Measurements from ENCODE around the gene STK38L. TPM values are rescaled to one million over a fixed set of nuclear protein-coding genes. Genes with fewer than 3 reads are reported as not detected.
A peak's percentile ranks its signal among the peaks of the same experiment; 100 is the strongest.
"Not testable (repeated sequence)": the region's sequence is repeated elsewhere in the genome, so short reads cannot be mapped to it uniquely, and the experiment has no call there.

The STK38L gene
- total RNA-seq, 4 donors from 2014 or later = 26.9 to 69.3 (median 49.9) TPM

DNA sequence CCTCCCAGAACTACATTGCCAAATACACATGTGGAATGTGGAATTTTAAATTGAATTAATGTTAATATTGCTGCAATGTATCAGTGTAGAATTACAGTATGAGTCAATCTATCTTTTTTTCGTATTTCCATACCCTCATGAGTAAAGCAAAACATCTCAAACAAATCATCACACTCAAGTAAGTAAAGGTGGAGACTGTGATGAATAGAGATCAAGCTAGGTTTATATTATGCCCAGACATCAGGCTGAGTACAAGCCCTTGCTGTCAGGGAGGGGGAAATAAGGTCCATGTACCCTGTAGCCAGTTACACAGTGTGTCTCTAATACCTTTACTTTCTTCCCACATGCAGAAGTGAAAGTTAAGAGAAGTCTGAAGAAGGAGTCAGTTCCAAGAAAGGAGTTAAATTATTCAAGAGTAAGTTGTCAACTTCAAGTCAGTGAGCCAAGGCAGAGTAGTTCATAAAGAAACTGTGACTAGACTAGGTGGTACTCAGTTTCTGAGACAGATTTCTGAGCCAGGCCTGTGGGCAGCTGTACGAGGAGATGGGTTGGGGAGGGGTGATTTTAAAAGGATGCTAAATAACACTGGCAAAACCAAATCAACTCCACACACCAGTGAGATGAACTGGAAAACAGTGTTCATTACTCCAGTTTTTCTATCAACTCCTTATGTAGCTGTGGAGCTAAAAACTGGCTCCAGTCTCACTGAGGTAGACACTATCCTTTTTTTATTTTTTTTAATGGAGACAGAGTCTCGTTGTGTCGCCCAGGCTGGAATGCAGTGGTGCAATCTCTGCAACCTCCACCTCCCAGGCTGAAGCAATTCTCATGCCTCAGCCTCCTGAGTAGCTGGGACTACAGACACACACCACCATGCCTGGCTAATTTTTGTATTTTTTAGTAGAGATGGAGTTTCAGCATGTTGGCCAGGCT lies 23.8 kb upstream of the STK38L start:
- no peak overlapping the region for H3K4me3 ChIP-seq
- intact Hi-C loops (cut with DNase I; ENCODE audit: low total_unique reads) = no loop called here
- peak overlapping the region; percentile 7 to 34 for H3K27ac ChIP-seq
- TF ChIP-seq POLR2A (IDR thresholded peaks at IDR 0.05) = no peak
- TF ChIP-seq, protein P1, sequence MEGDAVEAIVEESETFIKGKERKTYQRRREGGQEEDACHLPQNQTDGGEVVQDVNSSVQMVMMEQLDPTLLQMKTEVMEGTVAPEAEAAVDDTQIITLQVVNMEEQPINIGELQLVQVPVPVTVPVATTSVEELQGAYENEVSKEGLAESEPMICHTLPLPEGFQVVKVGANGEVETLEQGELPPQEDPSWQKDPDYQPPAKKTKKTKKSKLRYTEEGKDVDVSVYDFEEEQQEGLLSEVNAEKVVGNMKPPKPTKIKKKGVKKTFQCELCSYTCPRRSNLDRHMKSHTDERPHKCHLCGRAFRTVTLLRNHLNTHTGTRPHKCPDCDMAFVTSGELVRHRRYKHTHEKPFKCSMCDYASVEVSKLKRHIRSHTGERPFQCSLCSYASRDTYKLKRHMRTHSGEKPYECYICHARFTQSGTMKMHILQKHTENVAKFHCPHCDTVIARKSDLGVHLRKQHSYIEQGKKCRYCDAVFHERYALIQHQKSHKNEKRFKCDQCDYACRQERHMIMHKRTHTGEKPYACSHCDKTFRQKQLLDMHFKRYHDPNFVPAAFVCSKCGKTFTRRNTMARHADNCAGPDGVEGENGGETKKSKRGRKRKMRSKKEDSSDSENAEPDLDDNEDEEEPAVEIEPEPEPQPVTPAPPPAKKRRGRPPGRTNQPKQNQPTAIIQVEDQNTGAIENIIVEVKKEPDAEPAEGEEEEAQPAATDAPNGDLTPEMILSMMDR (IDR thresholded peaks at IDR 0.05) = no peak
- H3K4me1 ChIP-seq = no peaks in the 10 kb centered on the region
- H3K9me3 ChIP-seq = no peaks in the 10 kb centered on the region
- DNase-seq = no peak
- no peaks in the 10 kb centered on the region for H3K27me3 ChIP-seq
- no peaks in the 10 kb centered on the region for H3K36me3 ChIP-seq

DNA sequence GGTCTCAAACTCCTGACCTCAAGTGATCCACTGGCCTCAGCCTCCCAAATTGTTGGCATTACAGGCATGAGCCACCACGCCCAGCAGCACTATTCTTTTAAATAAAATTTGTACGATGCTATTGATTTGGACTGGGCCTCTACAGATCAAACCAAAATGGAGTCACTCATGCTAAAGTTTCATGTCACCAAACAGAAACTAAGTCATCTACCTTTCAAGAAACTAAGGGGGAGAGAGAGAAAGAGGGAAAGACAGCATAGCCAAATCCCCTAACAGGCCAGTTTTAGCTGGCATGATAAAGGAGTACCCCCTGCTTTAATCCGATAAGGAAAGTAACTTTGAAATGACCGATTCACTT lies 23.1 kb upstream of the STK38L start:
- Histone ChIP-seq H3K27me3 (no peaks in the 10 kb centered on the region), H3K36me3 (no peaks in the 10 kb centered on the region), H3K27ac (no peak overlapping the region), H3K4me1 (no peaks in the 10 kb centered on the region), H3K4me3 (no peak overlapping the region), H3K9me3 (no peaks in the 10 kb centered on the region)
- intact Hi-C loops (cut with DNase I; ENCODE audit: low total_unique reads) = no loop called here
- DNase-seq = no peak
- TF ChIP-seq POLR2A (IDR thresholded peaks at IDR 0.05) = no peak
- TF ChIP-seq, protein P1 (IDR thresholded peaks at IDR 0.05) = no peak

DNA sequence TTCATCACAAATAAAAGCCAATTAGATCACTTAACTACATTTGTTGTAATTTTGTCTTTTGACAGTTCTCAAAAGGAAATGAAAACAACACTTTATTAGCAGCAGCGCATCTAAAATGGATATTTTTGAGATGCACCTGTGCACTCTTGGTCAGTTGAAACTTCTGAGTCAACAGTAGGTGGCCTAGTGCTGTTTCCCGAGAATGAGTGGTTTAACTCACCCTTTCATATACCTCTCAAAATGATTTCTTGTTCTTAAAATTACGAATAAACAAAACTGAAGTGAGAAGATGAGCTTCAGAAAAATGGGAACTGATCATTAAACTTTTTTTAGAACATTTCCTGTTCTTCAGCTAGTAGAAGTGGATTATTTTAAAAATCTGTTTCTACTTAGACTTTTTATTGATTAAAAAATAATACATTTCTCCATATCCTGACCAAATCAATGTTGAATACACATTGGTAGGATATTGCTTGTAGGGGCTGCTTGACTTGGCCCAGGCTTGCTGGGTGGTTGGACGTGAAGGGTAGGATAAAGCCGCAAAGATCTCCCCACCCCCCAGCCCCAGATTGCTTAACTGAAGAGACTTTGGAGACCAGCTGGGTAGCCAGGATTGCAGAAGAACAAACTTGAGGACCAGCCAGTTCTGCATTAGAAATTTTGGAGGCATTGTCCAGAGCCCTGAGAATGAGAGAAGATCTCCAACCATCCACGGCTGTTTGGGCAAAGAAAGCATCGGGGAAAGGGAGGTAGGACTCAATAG lies 22.3 kb upstream of the STK38L start:
- Histone ChIP-seq H3K27ac (no peak overlapping the region), H3K9me3 (no peaks in the 10 kb centered on the region), H3K4me3 (no peak overlapping the region), H3K27me3 (no peaks in the 10 kb centered on the region), H3K36me3 (no peaks in the 10 kb centered on the region), H3K4me1 (no peaks in the 10 kb centered on the region)
- TF ChIP-seq, protein P1 (IDR thresholded peaks at IDR 0.05) = no peak
- no peak for TF ChIP-seq POLR2A (IDR thresholded peaks at IDR 0.05)
- no peak for DNase-seq
- intact Hi-C loops (cut with DNase I; ENCODE audit: low total_unique reads) = no loop called here

GRCh38 chr12:27226407-27226929 lies 17.6 kb upstream of the STK38L start:
- intact Hi-C loops (cut with DNase I; ENCODE audit: low total_unique reads) = no loop called here
- H3K4me1 ChIP-seq = no peaks in the 10 kb centered on the region
- H3K4me3 ChIP-seq = no peak overlapping the region
- H3K9me3 ChIP-seq = no peaks in the 10 kb centered on the region
- no peak overlapping the region for H3K27ac ChIP-seq
- no peaks in the 10 kb centered on the region for H3K27me3 ChIP-seq
- no peak for TF ChIP-seq POLR2A (IDR thresholded peaks at IDR 0.05)
- TF ChIP-seq, protein P1 (IDR thresholded peaks at IDR 0.05) = no peak
- H3K36me3 ChIP-seq = no peaks in the 10 kb centered on the region
- no peak for DNase-seq

DNA sequence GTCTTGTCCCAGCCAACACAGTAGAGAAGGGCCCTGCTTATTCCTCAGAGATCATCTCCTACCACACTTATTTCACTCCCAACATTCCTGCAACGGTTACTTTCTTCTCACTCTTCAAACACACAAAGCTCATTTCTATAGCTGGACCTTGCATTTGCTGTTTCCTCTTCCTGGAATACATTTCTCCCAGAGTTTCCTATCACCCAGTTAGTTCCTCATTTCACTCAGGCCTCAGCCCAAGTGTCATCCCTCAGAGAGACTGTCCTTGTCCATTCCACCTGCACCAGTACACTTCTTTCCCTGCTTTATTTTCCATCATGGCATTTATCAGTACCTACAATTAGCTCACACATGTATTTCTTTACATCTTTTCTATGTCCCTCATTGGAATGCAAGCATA lies 14.7 kb upstream of the STK38L start:
- H3K4me3 ChIP-seq = no peak overlapping the region
- no peaks in the 10 kb centered on the region for H3K36me3 ChIP-seq
- no peak overlapping the region for H3K27ac ChIP-seq
- H3K27me3 ChIP-seq = no peaks in the 10 kb centered on the region
- H3K4me1 ChIP-seq = no peaks in the 10 kb centered on the region
- intact Hi-C loops (cut with DNase I; ENCODE audit: low total_unique reads) = no loop called here
- no peaks in the 10 kb centered on the region for H3K9me3 ChIP-seq
- no peak for DNase-seq
- TF ChIP-seq, protein P1 (IDR thresholded peaks at IDR 0.05) = no peak
- no peak for TF ChIP-seq POLR2A (IDR thresholded peaks at IDR 0.05)

DNA sequence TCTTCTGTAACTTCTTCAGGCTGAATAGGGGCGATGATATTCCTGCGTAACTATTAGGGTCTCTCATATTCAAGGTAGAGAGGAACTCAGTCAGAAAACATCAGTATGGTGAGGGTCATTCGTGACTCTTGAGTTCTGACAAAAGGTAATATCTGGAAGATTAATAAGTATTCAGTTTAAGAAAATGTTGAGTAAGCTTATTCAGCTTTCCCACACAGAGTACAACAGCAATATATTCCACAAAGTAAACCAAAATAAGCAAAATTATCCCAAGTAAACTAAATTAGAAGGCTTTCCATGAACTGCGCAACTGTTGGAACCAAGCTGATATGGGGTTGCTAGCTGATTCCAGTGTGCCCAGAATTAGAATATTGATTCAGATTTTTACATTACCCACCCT lies 12.7 kb upstream of the STK38L start:
- H3K9me3 ChIP-seq; H3K36me3 ChIP-seq; H3K27ac ChIP-seq; DNase-seq; H3K4me3 ChIP-seq; H3K4me1 ChIP-seq; intact Hi-C loops (cut with DNase I; ENCODE audit: low total_unique reads); H3K27me3 ChIP-seq: not testable (repeated sequence)
